Activated naive CD8-positive, alpha-beta T cell (primary cell): Measurements from ENCODE around the gene PDCD2L.
"Not testable (repeated sequence)": the region's sequence is repeated elsewhere in the genome, so short reads cannot be mapped to it uniquely, and the experiment has no call there.

Experiments
- H3K27ac Mint-ChIP-seq: one replicate; pipeline ENCODE4 v1.8.0; 2021; ENCODE audit warnings: mixed read lengths
- H3K27me3 Mint-ChIP-seq: one replicate; pipeline ENCODE4 v1.8.0; 2021; ENCODE audit warnings: mixed read lengths
- H3K36me3 Mint-ChIP-seq: one replicate; pipeline ENCODE4 v1.8.0; 2021; ENCODE audit warnings: mixed read lengths
- H3K4me1 Mint-ChIP-seq: one replicate; pipeline ENCODE4 v1.8.0; 2021; ENCODE audit warnings: low read depth, mixed read lengths
- H3K4me3 Mint-ChIP-seq: one replicate; pipeline ENCODE4 v1.8.0; 2021; ENCODE audit warnings: mild to moderate bottlenecking, mixed read lengths
- H3K9me3 Mint-ChIP-seq: one replicate; pipeline ENCODE4 v1.8.0; 2021; ENCODE audit warnings: low read depth, mixed read lengths

Gene PDCD2L

GRCh38 chr19:34459614-34460013 is 55.4 kb downstream of the PDCD2L start:
- Mint-ChIP-seq H3K27ac (no peak overlapping the region), H3K4me1 (peaks cover 6% of the 10 kb centered on the region), H3K36me3 (peaks cover 9% of the 10 kb centered on the region), H3K4me3 (no peak overlapping the region), H3K27me3 (no peaks in the 10 kb centered on the region), H3K9me3 (no peaks in the 10 kb centered on the region)

- peaks cover 9% of the 10 kb centered on the region for H3K36me3 Mint-ChIP-seq
- H3K9me3 Mint-ChIP-seq = no peaks in the 10 kb centered on the region
- peak overlapping the region; percentile 16 for H3K27ac Mint-ChIP-seq
- H3K27me3 Mint-ChIP-seq = no peaks in the 10 kb centered on the region
- H3K4me3 Mint-ChIP-seq = no peak overlapping the region
- peaks cover 6% of the 10 kb centered on the region for H3K4me1 Mint-ChIP-seq
These were observed 57.3 kb downstream of the PDCD2L start for GRCh38 chr19:34461375-34462100.

GRCh38 chr19:34464785-34465184 is 60.6 kb downstream of the PDCD2L start:
- peaks cover 11% of the 10 kb centered on the region for H3K36me3 Mint-ChIP-seq
- H3K4me1 Mint-ChIP-seq, H3K9me3 Mint-ChIP-seq, H3K27ac Mint-ChIP-seq, H3K4me3 Mint-ChIP-seq, H3K27me3 Mint-ChIP-seq: not testable (repeated sequence)

GRCh38 chr19:34468409-34468808 is 64.2 kb downstream of the PDCD2L start:
- H3K27ac Mint-ChIP-seq = no peak overlapping the region
- H3K9me3 Mint-ChIP-seq = no peaks in the 10 kb centered on the region
- H3K36me3 Mint-ChIP-seq = peaks cover 4% of the 10 kb centered on the region
- H3K4me1 Mint-ChIP-seq = no peaks in the 10 kb centered on the region
- no peaks in the 10 kb centered on the region for H3K27me3 Mint-ChIP-seq
- H3K4me3 Mint-ChIP-seq = no peak overlapping the region

GRCh38 chr19:34469026-34469425 is 64.8 kb downstream of the PDCD2L start:
- not testable (repeated sequence) for H3K36me3 Mint-ChIP-seq, H3K4me1 Mint-ChIP-seq, H3K27ac Mint-ChIP-seq, H3K27me3 Mint-ChIP-seq, H3K4me3 Mint-ChIP-seq, H3K9me3 Mint-ChIP-seq

- H3K9me3 Mint-ChIP-seq = no peaks in the 10 kb centered on the region
- peaks cover 8% of the 10 kb centered on the region for H3K4me1 Mint-ChIP-seq
- H3K36me3 Mint-ChIP-seq = peaks cover 7% of the 10 kb centered on the region
- no peak overlapping the region for H3K27ac Mint-ChIP-seq
- H3K27me3 Mint-ChIP-seq = no peaks in the 10 kb centered on the region
- H3K4me3 Mint-ChIP-seq = no peak overlapping the region
These were observed 67.9 kb downstream of the PDCD2L start for GRCh38 chr19:34471906-34472700.

GRCh38 chr19:34474233-34474989 is 70.2 kb downstream of the PDCD2L start:
- Mint-ChIP-seq H3K27me3 (peaks cover 5% of the 10 kb centered on the region), H3K9me3 (no peaks in the 10 kb centered on the region), H3K4me1 (peaks cover 8% of the 10 kb centered on the region), H3K36me3 (peaks cover 3% of the 10 kb centered on the region), H3K4me3 (no peak overlapping the region), H3K27ac (no peak overlapping the region)

- Mint-ChIP-seq H3K27ac (peak overlapping the region; percentile 28), H3K27me3 (peaks cover 5% of the 10 kb centered on the region)
These were observed 71.1 kb downstream of the PDCD2L start for GRCh38 chr19:34475026-34475974.

More at GRCh38 chr19:34475026-34475974, 71.1 kb downstream of the PDCD2L start:
- Mint-ChIP-seq H3K4me1 (peaks cover 8% of the 10 kb centered on the region), H3K4me3 (no peak overlapping the region), H3K9me3 (no peaks in the 10 kb centered on the region), H3K36me3 (peaks cover 3% of the 10 kb centered on the region)
